ENCODE results near the gene COBLL1. TPM values are rescaled to one million over a fixed set of nuclear protein-coding genes. Genes with fewer than 3 reads are reported as not detected.

The COBLL1 gene
- total and polyA plus RNA-seq, 2 donors (not counting 1 experiment from before 2014, with no cell fraction given) = 10.1 to 11.9 TPM

- H3K4me2 ChIP-seq (ENCODE audit: extremely low read depth, insufficient read depth, low read length) = no peak overlapping the region
- H3K36me3 ChIP-seq (ENCODE audit: control insufficient read depth, insufficient read depth, low read length) = no peaks in the 10 kb centered on the region
- H3K27ac ChIP-seq (ENCODE audit: insufficient read depth, low read length) = no peak overlapping the region
- H3K9ac ChIP-seq (ENCODE audit: insufficient read depth, low read length) = no peak overlapping the region
- no peaks in the 10 kb centered on the region for H3K79me2 ChIP-seq (ENCODE audit: control insufficient read depth, insufficient read depth, low read length)
- H3K27me3 ChIP-seq (ENCODE audit: control insufficient read depth, insufficient read depth, low read length) = no peaks in the 10 kb centered on the region
- TF ChIP-seq CTCF (conservative IDR thresholded peaks at IDR 0.05 in 1 of 2, IDR thresholded peaks at IDR 0.05 in 1 of 2; ENCODE audit: low read depth in 1 of 2, low read length in 2 of 2) (no peak), EZH2 (IDR thresholded peaks at IDR 0.05; ENCODE audit: low read length, missing control alignments) (no peak)
- no peaks in the 10 kb centered on the region for H3K9me3 ChIP-seq (ENCODE audit: control insufficient read depth, insufficient read depth, low read depth, low read length)
- H3K4me3 ChIP-seq (replicated peaks in 1 of 4; ENCODE audit: control extremely low read depth in 1 of 4, insufficient read depth in 1 of 4, low read depth in 3 of 4, low read length in 4 of 4) = no peak overlapping the region
- H2AFZ ChIP-seq (ENCODE audit: low read length) = no peak overlapping the region
- no peak for DNase-seq (ENCODE audit: low read depth in 2 of 2)
- H3K4me1 ChIP-seq (ENCODE audit: control insufficient read depth, extremely low read depth, insufficient read depth, low read length) = peaks cover 5% of the 10 kb centered on the region
- H4K20me1 ChIP-seq (ENCODE audit: control insufficient read depth, extremely low read depth, insufficient read depth, low read length) = no peaks in the 10 kb centered on the region
These were observed 4.7 kb upstream of the COBLL1 start for GRCh38 chr2:164846276-164846675.

- H3K4me3 ChIP-seq (replicated peaks in 1 of 4; ENCODE audit: control extremely low read depth in 1 of 4, insufficient read depth in 1 of 4, low read depth in 3 of 4, low read length in 4 of 4) = no peak overlapping the region
- H2AFZ ChIP-seq (ENCODE audit: low read length) = no peak overlapping the region
- H3K27ac ChIP-seq (ENCODE audit: insufficient read depth, low read length) = no peak overlapping the region
- no peaks in the 10 kb centered on the region for H3K36me3 ChIP-seq (ENCODE audit: control insufficient read depth, insufficient read depth, low read length)
- TF ChIP-seq EZH2 (IDR thresholded peaks at IDR 0.05; ENCODE audit: low read length, missing control alignments) (no peak), CTCF (conservative IDR thresholded peaks at IDR 0.05 in 1 of 2, IDR thresholded peaks at IDR 0.05 in 1 of 2; ENCODE audit: low read depth in 1 of 2, low read length in 2 of 2) (no peak)
- no peak overlapping the region for H3K4me2 ChIP-seq (ENCODE audit: extremely low read depth, insufficient read depth, low read length)
- no peaks in the 10 kb centered on the region for H3K9me3 ChIP-seq (ENCODE audit: control insufficient read depth, insufficient read depth, low read depth, low read length)
- no peaks in the 10 kb centered on the region for H4K20me1 ChIP-seq (ENCODE audit: control insufficient read depth, extremely low read depth, insufficient read depth, low read length)
- no peaks in the 10 kb centered on the region for H3K27me3 ChIP-seq (ENCODE audit: control insufficient read depth, insufficient read depth, low read length)
- peaks cover 7% of the 10 kb centered on the region for H3K4me1 ChIP-seq (ENCODE audit: control insufficient read depth, extremely low read depth, insufficient read depth, low read length)
- H3K79me2 ChIP-seq (ENCODE audit: control insufficient read depth, insufficient read depth, low read length) = no peaks in the 10 kb centered on the region
- DNase-seq (ENCODE audit: low read depth in 2 of 2) = no peak
- no peak overlapping the region for H3K9ac ChIP-seq (ENCODE audit: insufficient read depth, low read length)
These were observed 1.8 kb upstream of the COBLL1 start for GRCh38 chr2:164843346-164843911.

GRCh38 chr2:164842624-164842966, 972 bp upstream of the COBLL1 start:
- Histone ChIP-seq H3K79me2 (ENCODE audit: control insufficient read depth, insufficient read depth, low read length) (peaks cover 4% of the 10 kb centered on the region), H4K20me1 (ENCODE audit: control insufficient read depth, extremely low read depth, insufficient read depth, low read length) (no peaks in the 10 kb centered on the region), H3K4me1 (ENCODE audit: control insufficient read depth, extremely low read depth, insufficient read depth, low read length) (peaks cover 7% of the 10 kb centered on the region), H3K9me3 (ENCODE audit: control insufficient read depth, insufficient read depth, low read depth, low read length) (no peaks in the 10 kb centered on the region), H3K27ac (ENCODE audit: insufficient read depth, low read length) (no peak overlapping the region), H2AFZ (ENCODE audit: low read length) (no peak overlapping the region), H3K27me3 (ENCODE audit: control insufficient read depth, insufficient read depth, low read length) (no peaks in the 10 kb centered on the region), H3K4me3 (replicated peaks in 1 of 4; ENCODE audit: control extremely low read depth in 1 of 4, insufficient read depth in 1 of 4, low read depth in 3 of 4, low read length in 4 of 4) (peak overlapping the region in 3 of 4 experiments; percentile 66 to 80 (median 69)), H3K9ac (ENCODE audit: insufficient read depth, low read length) (no peak overlapping the region), H3K4me2 (ENCODE audit: extremely low read depth, insufficient read depth, low read length) (peak overlapping the region; percentile 49), H3K36me3 (ENCODE audit: control insufficient read depth, insufficient read depth, low read length) (no peaks in the 10 kb centered on the region)
- TF ChIP-seq EZH2 (IDR thresholded peaks at IDR 0.05; ENCODE audit: low read length, missing control alignments) (no peak), CTCF (conservative IDR thresholded peaks at IDR 0.05 in 1 of 2, IDR thresholded peaks at IDR 0.05 in 1 of 2; ENCODE audit: low read depth in 1 of 2, low read length in 2 of 2) (no peak)
- DNase-seq (ENCODE audit: low read depth in 2 of 2) = no peak

Measured in fibroblast of lung (primary cell).